Upper lobe of left lung (tissue), 6 donors: ENCODE results near the gene KCNG4. TPM values are rescaled to one million over a fixed set of nuclear protein-coding genes. Genes with fewer than 3 reads are reported as not detected.

Experiments used
- ATAC-seq, 2 donors: fragments of 200-7000 bp; cut with Tn5 transposase; one replicate each; pipeline ENCODE4 v1.9.1; 2022; ENCODE audit warnings: mild to moderate bottlenecking in 2 of 2, moderate library complexity in 2 of 2; ENCODE audit not compliant: low FRiP score in 2 of 2
- DNase-seq, 2 donors: peaks; one replicate each; pipeline ENCODE4 v3.0.0-alpha.2; 2019 to 2020
- H3K27ac ChIP-seq, 4 donors: fragments of 200-600 bp; sonication (generic); one replicate each; pipeline ENCODE4 v1.5.1; 2016 to 2019
- H3K27me3 ChIP-seq, 4 donors: fragments of 200-600 bp; sonication (generic); one replicate each; pipeline ENCODE4 v1.5.1; 2017 to 2019
- H3K36me3 ChIP-seq, 4 donors: fragments of 200-600 bp; sonication (generic); one replicate each; pipeline ENCODE4 v1.5.1; 2016 to 2019
- H3K4me1 ChIP-seq, 4 donors: fragments of 200-600 bp; sonication (generic); one replicate each; pipeline ENCODE4 v1.5.1; 2018 to 2019
- H3K4me3 ChIP-seq, 4 donors: fragments of 200-600 bp; sonication (generic); one replicate each; pipeline ENCODE4 v1.5.1; 2017 to 2019; ENCODE audit warnings: mild to moderate bottlenecking in 2 of 4, moderate library complexity in 1 of 4
- H3K9me3 ChIP-seq, 4 donors: fragments of 200-600 bp; sonication (generic); one replicate each; pipeline ENCODE4 v1.5.1; 2018 to 2019
- EP300 ChIP-seq, 4 donors: sonication (generic); formaldehyde crosslinking; IDR thresholded peaks; one replicate each; pipeline ENCODE4 v1.5.1; 2017; ENCODE audit warnings: antibody characterized with exemption in 4 of 4, control low read depth in 2 of 4
- POLR2A ChIP-seq, 4 donors: fragments of 450-650 bp; IDR thresholded peaks; one replicate each; pipeline ENCODE4 v1.5.1; 2016 to 2017; ENCODE audit warnings: antibody characterized with exemption in 4 of 4, mild to moderate bottlenecking in 2 of 4
- POLR2AphosphoS5 ChIP-seq, 2 donors: sonication (generic); formaldehyde crosslinking; IDR thresholded peaks; one replicate each; pipeline ENCODE4 v1.5.1; 2017; ENCODE audit warnings: antibody characterized with exemption in 2 of 2
- WGBS, 2 donors: methylation state at CpG; one replicate each; pipeline ENCODE4 v1.1.5; 2017 to 2018; 5-methylcytosine and 5-hydroxymethylcytosine counted together
- total RNA-seq, 6 donors: library from RNA; depleted of rRNA in 4 of 6; stranded (reverse); fragments of >200 nt in 4 of 6; gene quantifications; one replicate each; pipeline versions ENCODE4 v1.1.0 to v1.2.1, GENCODE V29; 2016 to 2021
- TF ChIP-seq, protein P1 (sequence below), 6 experiments: fragments of 450-650 bp in 4 of 6; fragments of 200-600 bp in 2 of 6; sonication (generic) in 2 of 6; IDR thresholded peaks; one replicate each; pipeline ENCODE4 v1.5.1; 2016 to 2019; ENCODE audit warnings: antibody characterized with exemption in 6 of 6
- donor health status: DM: no; HTN: no; CAD: no; lungs with moderate emphysema.
- donor health status: DM: no; HTN: yes; CAD: no; lungs with severe emphysema.

The KCNG4 gene
- total RNA-seq, 6 donors from 2014 or later, result not detected

DNA sequence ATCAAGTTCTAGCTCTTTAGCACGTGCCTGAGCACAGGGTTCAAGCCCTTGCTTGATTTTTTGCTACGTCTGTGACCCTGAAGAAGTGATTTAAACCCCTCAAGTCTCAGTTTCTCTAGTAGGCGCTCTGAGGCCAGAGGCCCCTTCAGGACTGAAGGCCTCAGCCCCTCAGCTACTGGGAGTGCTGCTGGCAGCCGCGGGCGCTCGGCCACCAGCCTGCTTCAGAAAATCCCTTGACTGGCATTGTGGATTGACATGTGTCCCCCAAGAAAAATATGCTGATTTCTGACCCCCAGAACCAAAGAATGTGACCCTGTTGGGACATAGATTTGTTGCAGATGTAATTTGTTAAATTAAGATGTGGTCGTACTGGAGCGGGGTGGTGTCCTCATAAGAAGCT is 34.7 kb upstream of the KCNG4 start:
- Histone ChIP-seq H3K36me3 (no peaks in the 10 kb centered on the region), H3K4me3 (no peak overlapping the region), H3K4me1 (peaks cover 0 to 4% (median 0%) of the 10 kb centered on the region in 4 donors), H3K27ac (no peak overlapping the region), H3K27me3 (no peaks in the 10 kb centered on the region), H3K9me3 (no peaks in the 10 kb centered on the region)
- TF ChIP-seq POLR2A (IDR thresholded peaks at IDR 0.05), result no peak
- TF ChIP-seq EP300 (IDR thresholded peaks at IDR 0.05), result no peak
- TF ChIP-seq POLR2AphosphoS5 (IDR thresholded peaks at IDR 0.05), result no peak
- TF ChIP-seq, protein P1, sequence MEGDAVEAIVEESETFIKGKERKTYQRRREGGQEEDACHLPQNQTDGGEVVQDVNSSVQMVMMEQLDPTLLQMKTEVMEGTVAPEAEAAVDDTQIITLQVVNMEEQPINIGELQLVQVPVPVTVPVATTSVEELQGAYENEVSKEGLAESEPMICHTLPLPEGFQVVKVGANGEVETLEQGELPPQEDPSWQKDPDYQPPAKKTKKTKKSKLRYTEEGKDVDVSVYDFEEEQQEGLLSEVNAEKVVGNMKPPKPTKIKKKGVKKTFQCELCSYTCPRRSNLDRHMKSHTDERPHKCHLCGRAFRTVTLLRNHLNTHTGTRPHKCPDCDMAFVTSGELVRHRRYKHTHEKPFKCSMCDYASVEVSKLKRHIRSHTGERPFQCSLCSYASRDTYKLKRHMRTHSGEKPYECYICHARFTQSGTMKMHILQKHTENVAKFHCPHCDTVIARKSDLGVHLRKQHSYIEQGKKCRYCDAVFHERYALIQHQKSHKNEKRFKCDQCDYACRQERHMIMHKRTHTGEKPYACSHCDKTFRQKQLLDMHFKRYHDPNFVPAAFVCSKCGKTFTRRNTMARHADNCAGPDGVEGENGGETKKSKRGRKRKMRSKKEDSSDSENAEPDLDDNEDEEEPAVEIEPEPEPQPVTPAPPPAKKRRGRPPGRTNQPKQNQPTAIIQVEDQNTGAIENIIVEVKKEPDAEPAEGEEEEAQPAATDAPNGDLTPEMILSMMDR (IDR thresholded peaks at IDR 0.05), result no peak
- DNase-seq, result peak in 1 of 2 donors; percentile 53
- ATAC-seq, result no peak
- 93 to 96% methylated on average over 9 of the region's 9 CpGs for WGBS, 2 donors

DNA sequence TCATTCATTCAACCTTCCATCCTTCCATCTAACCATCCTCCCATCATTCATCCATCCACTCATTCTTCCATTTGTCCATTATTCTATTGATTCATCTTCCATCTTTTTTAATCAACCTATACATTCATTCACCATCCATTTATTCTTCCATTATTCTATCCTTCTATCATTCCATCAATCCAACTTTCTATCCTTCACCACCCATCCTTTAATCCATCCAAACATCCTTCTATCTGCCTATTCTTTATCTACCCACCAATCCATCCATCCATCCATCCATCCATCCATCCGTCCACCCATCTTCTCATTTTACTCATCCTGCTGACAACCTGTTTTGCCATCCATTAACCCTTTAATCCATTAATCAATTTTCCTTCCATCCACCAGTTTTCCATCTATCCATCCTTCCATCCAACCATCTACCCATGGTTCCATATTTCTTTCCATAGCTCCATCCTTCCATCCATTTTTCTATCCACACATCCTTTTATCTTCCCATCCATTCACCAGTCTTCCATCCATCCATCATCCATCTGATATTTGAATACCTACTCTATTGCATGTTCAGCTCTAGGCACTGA is 33.0 kb upstream of the KCNG4 start:
- DNase-seq, result no peak
- Histone ChIP-seq H3K27ac (no peak overlapping the region), H3K9me3 (no peaks in the 10 kb centered on the region), H3K4me1 (peaks cover 0 to 4% (median 0%) of the 10 kb centered on the region in 4 donors), H3K4me3 (no peak overlapping the region), H3K36me3 (no peaks in the 10 kb centered on the region), H3K27me3 (no peaks in the 10 kb centered on the region)
- WGBS, 2 donors, result 29 to 78% methylated on average over 1 of the region's 1 CpG
- TF ChIP-seq EP300 (IDR thresholded peaks at IDR 0.05) (no peak), POLR2A (IDR thresholded peaks at IDR 0.05) (no peak), POLR2AphosphoS5 (IDR thresholded peaks at IDR 0.05) (no peak)
- TF ChIP-seq, protein P1 (IDR thresholded peaks at IDR 0.05), result no peak
- ATAC-seq, result no peak

DNA sequence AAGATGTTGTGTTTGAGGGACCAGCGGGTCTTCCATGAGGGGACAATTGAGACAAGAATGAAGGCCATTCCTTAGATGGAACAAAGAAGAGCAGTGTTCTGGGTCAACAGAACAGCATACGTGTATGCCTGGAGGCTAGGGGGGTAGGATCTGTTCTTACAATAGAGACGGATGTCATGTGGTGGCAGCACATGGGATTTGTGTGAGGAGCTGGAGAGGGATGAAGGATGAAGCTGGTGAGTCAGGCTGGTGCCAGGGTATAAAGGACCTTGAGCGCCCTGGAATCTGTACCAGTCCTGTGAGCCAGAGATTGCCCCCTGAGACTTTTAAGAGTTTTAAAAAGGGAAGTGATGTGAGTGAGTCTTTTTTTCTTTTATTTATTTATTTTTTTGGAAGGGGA is 32.1 kb upstream of the KCNG4 start:
- no peak overlapping the region for H3K27ac ChIP-seq
- no peaks in the 10 kb centered on the region for H3K36me3 ChIP-seq
- 74 to 77% methylated on average over 4 of the region's 4 CpGs for WGBS, 2 donors
- ATAC-seq, result no peak
- H3K4me1 ChIP-seq, result no peaks in the 10 kb centered on the region
- H3K27me3 ChIP-seq, result no peaks in the 10 kb centered on the region
- TF ChIP-seq, protein P1 (IDR thresholded peaks at IDR 0.05), result no peak
- TF ChIP-seq POLR2A (IDR thresholded peaks at IDR 0.05), result no peak
- no peak for TF ChIP-seq EP300 (IDR thresholded peaks at IDR 0.05)
- no peak for TF ChIP-seq POLR2AphosphoS5 (IDR thresholded peaks at IDR 0.05)
- DNase-seq, result no peak
- H3K9me3 ChIP-seq, result no peaks in the 10 kb centered on the region
- no peak overlapping the region for H3K4me3 ChIP-seq

DNA sequence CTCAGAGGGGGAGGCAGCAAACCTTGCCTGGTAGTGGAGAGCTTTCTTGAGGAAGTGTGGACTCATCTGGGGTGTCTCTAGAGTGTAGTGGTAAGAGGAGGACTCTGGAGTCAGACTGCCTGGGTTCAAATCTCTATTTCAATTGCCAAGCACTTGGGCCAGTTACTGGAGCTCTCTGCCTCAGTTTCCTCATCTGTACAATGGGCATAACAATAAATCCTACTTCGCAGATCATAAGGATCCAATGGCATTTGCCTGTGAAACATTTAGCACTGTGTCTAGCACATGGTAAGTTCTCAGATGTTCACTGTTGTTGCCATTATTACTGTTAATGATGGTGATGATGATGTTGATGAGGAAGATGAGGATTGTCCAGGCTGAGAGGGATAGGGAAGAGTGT is 31.2 kb upstream of the KCNG4 start:
- H3K27me3 ChIP-seq, result no peaks in the 10 kb centered on the region
- DNase-seq (no peak), ATAC-seq (no peak)
- no peaks in the 10 kb centered on the region for H3K9me3 ChIP-seq
- TF ChIP-seq EP300 (IDR thresholded peaks at IDR 0.05), result no peak
- TF ChIP-seq, protein P1 (IDR thresholded peaks at IDR 0.05), result no peak
- TF ChIP-seq POLR2A (IDR thresholded peaks at IDR 0.05), result no peak
- no peak for TF ChIP-seq POLR2AphosphoS5 (IDR thresholded peaks at IDR 0.05)
- H3K4me1 ChIP-seq, result no peaks in the 10 kb centered on the region
- H3K27ac ChIP-seq, result no peak overlapping the region
- WGBS, 2 donors, result 85 to 89% methylated on average over 1 of the region's 1 CpG
- H3K4me3 ChIP-seq, result no peak overlapping the region
- H3K36me3 ChIP-seq, result no peaks in the 10 kb centered on the region

DNA sequence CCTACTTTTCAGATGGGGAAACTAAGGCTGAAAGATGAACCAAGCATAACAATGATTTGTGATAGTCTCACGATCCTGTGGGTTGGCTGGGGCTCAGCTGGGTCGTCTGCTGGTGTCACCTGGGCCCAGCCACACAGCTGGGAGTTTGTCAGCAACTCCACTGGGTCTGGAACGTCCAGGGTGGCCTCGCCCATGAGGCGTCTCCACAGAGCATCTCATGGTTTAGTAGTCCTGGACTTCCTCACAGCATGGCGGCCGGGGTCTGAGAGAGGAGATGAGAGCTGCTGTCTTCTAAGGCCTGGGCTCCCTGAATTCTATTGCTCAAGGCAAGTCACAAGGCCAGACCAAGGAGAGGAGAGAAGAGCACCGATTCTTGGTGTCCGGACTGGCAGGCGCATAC is 30.7 kb upstream of the KCNG4 start:
- WGBS, 2 donors, result 81 to 86% methylated on average over 7 to 10 of the region's 10 CpGs
- Histone ChIP-seq H3K27me3 (no peaks in the 10 kb centered on the region), H3K27ac (no peak overlapping the region), H3K4me1 (no peaks in the 10 kb centered on the region), H3K4me3 (no peak overlapping the region), H3K36me3 (no peaks in the 10 kb centered on the region), H3K9me3 (no peaks in the 10 kb centered on the region)
- no peak for TF ChIP-seq POLR2AphosphoS5 (IDR thresholded peaks at IDR 0.05)
- no peak for TF ChIP-seq POLR2A (IDR thresholded peaks at IDR 0.05)
- TF ChIP-seq, protein P1 (IDR thresholded peaks at IDR 0.05), result no peak
- TF ChIP-seq EP300 (IDR thresholded peaks at IDR 0.05), result no peak
- ATAC-seq (no peak), DNase-seq (no peak)
